Left lung (tissue), 10 donors: ENCODE data around the gene MYL12B. TPM values are rescaled to one million over a fixed set of nuclear protein-coding genes. Genes with fewer than 3 reads are reported as not detected.
"Not testable (repeated sequence)": the region's sequence is repeated elsewhere in the genome, so short reads cannot be mapped to it uniquely, and the experiment has no call there.

Source experiments
- ATAC-seq: fragments of 200-7000 bp; cut with Tn5 transposase; one replicate; pipeline ENCODE4 v1.9.1; 2020; ENCODE audit warnings: moderate library complexity
- DNase-seq, 4 donors: peaks; one replicate each; pipeline ENCODE4 v3.0.0-alpha.2; 2013 to 2020
- H3K27ac ChIP-seq, 2 donors: fragments of 200-600 bp; sonication (generic) in 1 of 2; one replicate each; pipeline versions ENCODE4 v1.5.0 to v1.8.0; 2020 to 2021
- H3K27me3 ChIP-seq, 2 donors: fragments of 200-600 bp; sonication (generic) in 1 of 2; one replicate each; pipeline versions ENCODE4 v1.5.0 to v1.8.0; 2020 to 2021
- H3K36me3 ChIP-seq, 2 donors: fragments of 200-600 bp; sonication (generic) in 1 of 2; one replicate each; pipeline versions ENCODE4 v1.5.0 to v1.8.0; 2020 to 2021
- H3K4me1 ChIP-seq, 2 donors: fragments of 200-600 bp; one replicate each; pipeline ENCODE4 v1.8.0; 2021
- H3K4me3 ChIP-seq, 2 donors: fragments of 200-600 bp; sonication (generic) in 1 of 2; one replicate each; pipeline versions ENCODE4 v1.5.0 to v1.8.0; 2020 to 2021; ENCODE audit warnings: mild to moderate bottlenecking in 1 of 2
- H3K9me3 ChIP-seq, 2 donors: fragments of 200-600 bp; sonication (generic) in 1 of 2; one replicate each; pipeline versions ENCODE4 v1.5.0 to v1.8.0; 2020 to 2021
- CTCF ChIP-seq, 2 donors: fragments of 200-600 bp; sonication (generic) in 1 of 2; IDR thresholded peaks; one replicate each; pipeline versions ENCODE4 v1.5.0 to v1.8.0; 2021; ENCODE audit warnings: antibody characterized with exemption in 2 of 2
- intact Hi-C, 2 donors: fragments of 100-400 bp; cut with DNase I; formaldehyde crosslinking; loops; one replicate each; pipeline versions ENCODE4 v1.11.2 to v1.14.2; 2022
- polyA plus RNA-seq, 6 donors: library from polyadenylated mRNA; unstranded; fragments of 120-200 nt; gene quantifications; one replicate each; pipeline ENCODE4 v1.2.1, GENCODE V29; 2013; ENCODE audit not compliant: insufficient read length in 6 of 6
- total RNA-seq, 2 donors: library from RNA; stranded (reverse); fragmentation: NEBNext Ultra II Directional; extraction: Animal tissue kit (Norgen Biotek cat#: 25700); gene quantifications; one replicate each; pipeline ENCODE4 v1.2.1, GENCODE V29; 2021
- donor health status: DM: no; HTN: yes; CAD: no.
- donor health status: DM: no; HTN: no; CAD: no.

The MYL12B gene
- total and polyA plus RNA-seq, 8 donors, result 377 to 473 (median 420) TPM

- DNase-seq (no peak), ATAC-seq (no peak)
- Histone ChIP-seq H3K27me3 (no peaks in the 10 kb centered on the region), H3K36me3 (peaks cover 0 to 10% of the 10 kb centered on the region in 2 donors), H3K9me3 (no peaks in the 10 kb centered on the region), H3K27ac (no peak overlapping the region), H3K4me1 (peaks cover 31 to 84% of the 10 kb centered on the region in 2 donors), H3K4me3 (no peak overlapping the region)
- intact Hi-C loops, result no loop called here
- no peak for TF ChIP-seq CTCF (IDR thresholded peaks at IDR 0.05)
Measured at GRCh38 chr18:3268306-3268705, 6.4 kb downstream of the MYL12B start.

GRCh38 chr18:3269241-3269913 lies 7.4 kb downstream of the MYL12B start:
- Histone ChIP-seq H3K27me3 (no peaks in the 10 kb centered on the region), H3K27ac (peak overlapping the region in 1 of 2 donors; percentile 9), H3K9me3 (no peaks in the 10 kb centered on the region), H3K36me3 (peaks cover 0 to 20% of the 10 kb centered on the region in 2 donors), H3K4me1 (peaks cover 23 to 73% of the 10 kb centered on the region in 2 donors), H3K4me3 (no peak overlapping the region)
- DNase-seq (no peak), ATAC-seq (no peak)
- TF ChIP-seq CTCF (IDR thresholded peaks at IDR 0.05), result no peak
- intact Hi-C loops, result no loop called here

GRCh38 chr18:3269914-3270299 lies 8.0 kb downstream of the MYL12B start:
- no peaks in the 10 kb centered on the region for H3K27me3 ChIP-seq
- no peak for DNase-seq

GRCh38 chr18:3273042-3273441 lies 11.1 kb downstream of the MYL12B start:
- intact Hi-C loops, result no loop called here
- Histone ChIP-seq H3K27me3 (no peaks in the 10 kb centered on the region), H3K36me3 (peaks cover 0 to 56% of the 10 kb centered on the region in 2 donors), H3K27ac (no peak overlapping the region), H3K9me3 (no peaks in the 10 kb centered on the region), H3K4me3 (no peak overlapping the region), H3K4me1 (peaks cover 6 to 44% of the 10 kb centered on the region in 2 donors)
- no peak for TF ChIP-seq CTCF (IDR thresholded peaks at IDR 0.05)
- DNase-seq (no peak), ATAC-seq (no peak)

More at GRCh38 chr18:3269914-3270299, 8.0 kb downstream of the MYL12B start:
- Histone ChIP-seq H3K36me3 (peaks cover 0 to 26% of the 10 kb centered on the region in 2 donors), H3K4me3 (no peak overlapping the region), H3K9me3 (no peaks in the 10 kb centered on the region), H3K4me1 (peaks cover 19 to 68% of the 10 kb centered on the region in 2 donors), H3K27ac (peak overlapping the region in 1 of 2 donors; percentile 9)
- no peak for TF ChIP-seq CTCF (IDR thresholded peaks at IDR 0.05)
- intact Hi-C loops, result no loop called here
- no peak for ATAC-seq

GRCh38 chr18:3277643-3278213 lies 15.8 kb downstream of the MYL12B start:
- DNase-seq, H3K27me3 ChIP-seq, H3K4me3 ChIP-seq, intact Hi-C loops, H3K27ac ChIP-seq, ATAC-seq, H3K9me3 ChIP-seq: not testable (repeated sequence)
- peaks cover 0 to 63% of the 10 kb centered on the region in 2 donors for H3K36me3 ChIP-seq
- H3K4me1 ChIP-seq, result peaks cover 0 to 19% of the 10 kb centered on the region in 2 donors
